Endothelial cell of umbilical vein (primary cell): ENCODE data around the gene HOXD3. TPM values are rescaled to one million over a fixed set of nuclear protein-coding genes. Genes with fewer than 3 reads are reported as not detected.

Experiments
- BruUV-seq: library from RNA; stranded (reverse); fragments of 400-500 nt; replicated peaks from 2 replicates; lab custom pipeline; 2021; lab: Mats Ljungman, UMichigan
- CTCF ChIA-PET: fragments of 300-600, 350-600 bp; sonication (Branson Sonifier 250); formaldehyde crosslinking; loops from one replicate; lab custom pipeline; 2021; ENCODE audit warnings: antibody characterized with exemption, inconsistent platforms; lab: Charles Lee
- POLR2A ChIA-PET: fragments of 300-600, 350-600 bp; sonication (Branson Sonifier 250); formaldehyde crosslinking; loops from one replicate; lab custom pipeline; 2021; ENCODE audit warnings: antibody characterized with exemption, inconsistent platforms; lab: Charles Lee
- DNase-seq: peaks from one replicate; pipeline ENCODE4 v3.0.0-alpha.2; 2011; ENCODE audit warnings: low read depth, low spot score
- FAIRE-seq: peaks from 2 replicates; lab custom pipeline; 2011; peaks lifted over from hg19 to GRCh38; lab: Jason Lieb, UNC
- H2AFZ ChIP-seq: 2 replicates; pipeline ENCODE4 v1.6.0; 2012; ENCODE audit warnings: low read depth, low read length, control low read depth, inconsistent platforms
- H3K27ac ChIP-seq: 2 replicates; pipeline ENCODE4 v1.5.1; 2011; ENCODE audit warnings: low read depth, mild to moderate bottlenecking, control low read depth, low read length, moderate library complexity; ENCODE audit not compliant: insufficient read depth
- H3K27me3 ChIP-seq, 2 experiments: 2 replicates each; pipeline versions ENCODE4 v1.6.0 to v1.6.1; 2011; ENCODE audit warnings: low read length in 2 of 2, mixed read lengths in 1 of 2; ENCODE audit not compliant: control insufficient read depth in 2 of 2, insufficient read depth in 2 of 2
- H3K36me3 ChIP-seq, 2 experiments: 2 replicates in 1 of 2; 3 replicates in 1 of 2; pipeline ENCODE4 v1.5.1; 2011; ENCODE audit warnings: low read length in 2 of 2, mild to moderate bottlenecking in 1 of 2, moderate library complexity in 1 of 2; ENCODE audit not compliant: control insufficient read depth in 2 of 2, insufficient read depth in 2 of 2; ENCODE audit errors: extremely low read depth in 1 of 2
- H3K4me1 ChIP-seq: 3 replicates; pipeline ENCODE4 v1.5.1; 2011; ENCODE audit warnings: mild to moderate bottlenecking, low read length; ENCODE audit not compliant: control insufficient read depth, insufficient read depth; ENCODE audit errors: extremely low read depth
- H3K4me2 ChIP-seq: 2 replicates; pipeline ENCODE4 v1.6.1; 2011; ENCODE audit warnings: low read length, control low read depth, mixed read lengths; ENCODE audit not compliant: insufficient read depth
- H3K4me3 ChIP-seq, 3 experiments: fragments of 200-600 bp in 1 of 3; sonication (generic), shearing (Covaris generic) in 1 of 3; replicated peaks in 1 of 3; 2 replicates each; pipeline ENCODE4 v1.5.1; 2011 to 2016; ENCODE audit warnings: control low read depth in 3 of 3, low read length in 3 of 3, mild to moderate bottlenecking in 2 of 3, inconsistent platforms in 1 of 3, low read depth in 1 of 3, moderate library complexity in 1 of 3; ENCODE audit not compliant: insufficient read depth in 1 of 3
- H3K79me2 ChIP-seq: 2 replicates; pipeline ENCODE4 v1.6.0; 2012; ENCODE audit warnings: low read length, inconsistent platforms; ENCODE audit not compliant: control insufficient read depth, insufficient read depth
- H3K9ac ChIP-seq: replicated peaks from 2 replicates; pipeline ENCODE3; 2011; ENCODE audit warnings: low read length, control low read depth; ENCODE audit not compliant: insufficient read depth; ENCODE audit errors: extremely low read depth
- H3K9me1 ChIP-seq: replicated peaks from 3 replicates; pipeline ENCODE4 v1.6.0; 2011; ENCODE audit warnings: mild to moderate bottlenecking, low read length; ENCODE audit not compliant: control insufficient read depth, insufficient read depth; ENCODE audit errors: extremely low read depth
- H3K9me3 ChIP-seq: replicated peaks from 2 replicates; pipeline ENCODE4 v1.5.1; 2012; ENCODE audit warnings: low read length, inconsistent platforms; ENCODE audit not compliant: control insufficient read depth, insufficient read depth
- H4K20me1 ChIP-seq: replicated peaks from 2 replicates; pipeline ENCODE3; 2011; ENCODE audit warnings: mild to moderate bottlenecking, low read length; ENCODE audit not compliant: control insufficient read depth, insufficient read depth; ENCODE audit errors: extremely low read depth
- EZH2 ChIP-seq: IDR thresholded peaks from 2 replicates; pipeline ENCODE4 v1.6.1; 2012; ENCODE audit warnings: borderline replicate concordance, low read depth, mild to moderate bottlenecking, moderate library complexity, low read length, inconsistent platforms; ENCODE audit not compliant: severe bottlenecking
- FOS ChIP-seq: IDR thresholded peaks from 2 replicates; pipeline ENCODE4 v1.6.1; 2011; ENCODE audit warnings: mild to moderate bottlenecking, low read length, moderate library complexity, borderline replicate concordance; ENCODE audit not compliant: insufficient read depth
- GATA2 ChIP-seq: IDR thresholded peaks from 2 replicates; pipeline ENCODE4 v1.7.0; 2011; ENCODE audit warnings: low read depth, mild to moderate bottlenecking, moderate library complexity, mixed read lengths, low read length; ENCODE audit not compliant: insufficient read length, insufficient read depth
- JUN ChIP-seq: IDR thresholded peaks from 2 replicates; pipeline ENCODE4 v1.6.1; 2011; ENCODE audit warnings: borderline replicate concordance, low read depth; ENCODE audit not compliant: insufficient read length, insufficient read depth
- MAX ChIP-seq: IDR thresholded peaks from 2 replicates; pipeline ENCODE4 v1.6.1; 2011; ENCODE audit not compliant: insufficient read depth, insufficient read length
- MYC ChIP-seq: IDR thresholded peaks from one replicate; pipeline ENCODE4 v1.6.1; 2011; ENCODE audit warnings: mild to moderate bottlenecking, low read depth, low read length
- POLR2A ChIP-seq: IDR thresholded peaks from 2 replicates; pipeline ENCODE4 v1.6.1; 2012; ENCODE audit warnings: low read depth, mild to moderate bottlenecking, control low read depth, low read length
- POLR2AphosphoS5 ChIP-seq: IDR thresholded peaks from 2 replicates; pipeline ENCODE4 v1.6.1; 2012; ENCODE audit warnings: low read depth, mild to moderate bottlenecking, control low read depth, low read length, moderate library complexity; ENCODE audit not compliant: insufficient read depth
- dilution Hi-C: fragments of 300-500 bp; cut with MboI; formaldehyde crosslinking; loops from one replicate; pipeline ENCODE4 v1.15.0; 2019; ENCODE audit warnings: low sequenced_read_pairs; ENCODE audit not compliant: extremely low pct_ligation_motif_present
- intact Hi-C: fragments of 100-400 bp; cut with micrococcal nuclease; formaldehyde crosslinking; loops from one replicate; pipeline ENCODE4 v1.10.0; 2022
- polyA plus RNA-seq, 4 experiments: library from polyadenylated mRNA; depleted of rRNA in 3 of 4; stranded (reverse) in 3 of 4; unstranded in 1 of 4; fragments of >200 nt; gene quantifications; 2 replicates each; pipeline versions ENCODE4 v1.2.1 to v1.2.3, GENCODE V29; 2011 to 2012; ENCODE audit warnings: missing spikeins in 1 of 4
- total RNA-seq: library from RNA; stranded (reverse); gene quantifications from 2 replicates; pipeline ENCODE4 v1.2.3, GENCODE V29; 2021

Gene HOXD3
- total and polyA plus RNA-seq, 2 donors (not counting 3 experiments of a cell fraction or from before 2014, with no cell fraction given): 2.9 to 20.9 TPM

- FAIRE-seq: no peak
- dilution Hi-C loops (loop anchor here (25.0 kb wide), 1 partner anchor 506 kb away; no protein-coding TSS in a partner anchor), intact Hi-C loops (loop anchor here (2.0 kb wide), 1 partner anchor 1082 kb away; the partner anchor contains the start of gene HNRNPA3)
- peak overlapping the region; percentile 80 for H2AFZ ChIP-seq
- no peaks in the 10 kb centered on the region for H3K9me3 ChIP-seq
- no peaks in the 10 kb centered on the region for H3K27me3 ChIP-seq
- peaks cover 18% of the 10 kb centered on the region for H3K79me2 ChIP-seq
- BruUV-seq: TSS peak; percentile 66
- peak overlapping the region; percentile 43 to 93 (median 88) for H3K4me3 ChIP-seq
- peak overlapping the region; percentile 90 for H3K9ac ChIP-seq
- no peaks in the 10 kb centered on the region for H3K36me3 ChIP-seq
- no peaks in the 10 kb centered on the region for H4K20me1 ChIP-seq
- TF ChIP-seq JUN (no peak), POLR2A (no peak), POLR2AphosphoS5 (no peak)
- CTCF ChIA-PET: interaction anchor here (0.6 to 10.1 kb wide), 18 partner anchors 8 to 1033 kb away, joined by 3 to 458 read pairs (median 5); partner anchors contain the start of gene HOXD9
- H3K4me2 ChIP-seq: peak overlapping the region; percentile 99
- DNase-seq: peak; percentile 62
- peaks cover 52% of the 10 kb centered on the region for H3K4me1 ChIP-seq
- H3K9me1 ChIP-seq: no peaks in the 10 kb centered on the region
- POLR2A ChIA-PET: interaction anchor here (0.9 to 2.0 kb wide), 3 partner anchors 423 to 506 kb away, joined by 3 to 11 read pairs (median 5); no protein-coding TSS in a partner anchor
- H3K27ac ChIP-seq: peak overlapping the region; percentile 67
Observed at GRCh38 chr2:176130957-176131847, 25.9 kb upstream of the HOXD3 start.

GRCh38 chr2:176131848-176132158 is 25.3 kb upstream of the HOXD3 start:
- Histone ChIP-seq H3K4me3 (peak overlapping the region; percentile 43 to 93 (median 88)), H3K9me1 (no peaks in the 10 kb centered on the region), H4K20me1 (no peaks in the 10 kb centered on the region), H3K27me3 (no peaks in the 10 kb centered on the region), H3K4me1 (peaks cover 52% of the 10 kb centered on the region), H3K9me3 (no peaks in the 10 kb centered on the region), H3K9ac (peak overlapping the region; percentile 90), H3K4me2 (peak overlapping the region; percentile 99), H3K27ac (peak overlapping the region; percentile 67), H2AFZ (no peak overlapping the region), H3K36me3 (no peaks in the 10 kb centered on the region), H3K79me2 (peaks cover 23% of the 10 kb centered on the region)
- no peak for TF ChIP-seq POLR2AphosphoS5
- no peak for TF ChIP-seq MYC
- TF ChIP-seq FOS: no peak
- TF ChIP-seq EZH2: no peak
- no peak for TF ChIP-seq POLR2A
- no peak for TF ChIP-seq GATA2
- no peak for TF ChIP-seq MAX
- dilution Hi-C loops: loop anchor here (25.0 kb wide), 1 partner anchor 505 kb away; no protein-coding TSS in a partner anchor
- DNase-seq (no peak), FAIRE-seq (no peak)
- BruUV-seq: no TSS peak
- CTCF ChIA-PET: interaction anchor here (1.0 to 10.1 kb wide), 16 partner anchors 8 to 1033 kb away, joined by 3 to 458 read pairs (median 5); partner anchors contain the start of gene HOXD9
- POLR2A ChIA-PET: interaction anchor here (0.9 to 2.0 kb wide), 3 partner anchors 422 to 505 kb away, joined by 3 to 11 read pairs (median 5); no protein-coding TSS in a partner anchor
- intact Hi-C loops: loop anchor here (2.0 kb wide), 1 partner anchor 1081 kb away; the partner anchor contains the start of gene HNRNPA3
